HEK293 (cell line): ENCODE data around the gene NCF2.

Source experiments
- CTCF ChIP-seq: fragments of 450-650 bp; formaldehyde crosslinking; IDR thresholded peaks from 2 replicates; pipeline ENCODE4 v1.5.1; 2016; ENCODE audit warnings: missing biosample characterization, missing genetic modification characterization
- OVOL3 ChIP-seq: fragments of 450-650 bp; formaldehyde crosslinking; IDR thresholded peaks from 2 replicates; pipeline ENCODE4 v1.5.1; 2016; ENCODE audit warnings: missing biosample characterization, missing genetic modification characterization
- REST ChIP-seq: fragments of 450-650 bp; formaldehyde crosslinking; IDR thresholded peaks from 2 replicates; pipeline ENCODE4 v1.5.1; 2016; ENCODE audit warnings: missing biosample characterization, missing genetic modification characterization
- SETDB1 ChIP-seq: IDR thresholded peaks from one replicate; pipeline ENCODE4 v1.6.1; 2017; ENCODE audit warnings: mild to moderate bottlenecking, low read length, moderate library complexity, mixed read lengths; ENCODE audit not compliant: insufficient read length
- ZBTB11 ChIP-seq: fragments of 450-650 bp; formaldehyde crosslinking; conservative IDR thresholded peaks from 2 replicates; pipeline ENCODE4 v1.5.1; 2016; ENCODE audit warnings: low read depth, missing biosample characterization, missing genetic modification characterization
- ZNF133 ChIP-seq: fragments of 450-650 bp; formaldehyde crosslinking; IDR thresholded peaks from 2 replicates; pipeline ENCODE4 v1.5.1; 2016; ENCODE audit warnings: missing biosample characterization, missing genetic modification characterization
- ZNF138 ChIP-seq: fragments of 450-650 bp; formaldehyde crosslinking; IDR thresholded peaks from 2 replicates; pipeline ENCODE4 v1.5.1; 2016; ENCODE audit warnings: missing biosample characterization, missing genetic modification characterization, borderline replicate concordance
- ZNF155 ChIP-seq: fragments of 450-650 bp; formaldehyde crosslinking; IDR thresholded peaks from 2 replicates; pipeline ENCODE4 v1.5.1; 2016; ENCODE audit warnings: missing biosample characterization, missing genetic modification characterization
- ZNF350 ChIP-seq: fragments of 450-650 bp; formaldehyde crosslinking; IDR thresholded peaks from 2 replicates; pipeline ENCODE4 v1.5.0; 2017; ENCODE audit warnings: missing biosample characterization, mild to moderate bottlenecking, missing genetic modification characterization
- ZNF558 ChIP-seq: fragments of 450-650 bp; formaldehyde crosslinking; IDR thresholded peaks from 2 replicates; pipeline ENCODE4 v1.5.1; 2016; ENCODE audit warnings: missing biosample characterization, missing genetic modification characterization

GRCh38 chr1:183600136-183600535 lies 9.9 kb upstream of the NCF2 start:
- TF ChIP-seq CTCF (no peak), ZNF133 (tag by site-specific recombination) (no peak), REST (tag by site-specific recombination) (no peak), ZNF350 (no peak), OVOL3 (tag by site-specific recombination) (no peak), ZNF558 (tag by site-specific recombination) (no peak), ZNF155 (no peak), SETDB1 (no peak), ZBTB11 (tag by site-specific recombination) (no peak), ZNF138 (no peak)
